Liver (tissue), 9 donors: ENCODE data around the gene TREML2. TPM values are rescaled to one million over a fixed set of nuclear protein-coding genes. Genes with fewer than 3 reads are reported as not detected.

Experiments
- DNase-seq: peaks from one replicate; pipeline ENCODE4 v3.0.0-alpha.2; 2017; ENCODE audit warnings: low spot score
- H3K27ac ChIP-seq, 2 donors: one replicate each; pipeline ENCODE4 v1.7.0; 2013; ENCODE audit warnings: inconsistent platforms in 2 of 2, low read length in 2 of 2, control low read depth in 1 of 2, low read depth in 1 of 2, mild to moderate bottlenecking in 1 of 2
- H3K27me3 ChIP-seq, 4 donors: one replicate each; pipeline versions ENCODE4 v1.6.1 to v1.7.0; 2013; ENCODE audit warnings: low read length in 3 of 4, inconsistent platforms in 1 of 4, mild to moderate bottlenecking in 1 of 4, moderate library complexity in 1 of 4; ENCODE audit not compliant: control insufficient read depth in 4 of 4, insufficient read depth in 4 of 4
- H3K36me3 ChIP-seq, 4 donors: one replicate each; pipeline versions ENCODE4 v1.6.1 to v1.7.0; 2013; ENCODE audit warnings: low read length in 3 of 4, mild to moderate bottlenecking in 3 of 4, low read depth in 1 of 4, moderate library complexity in 1 of 4; ENCODE audit not compliant: control insufficient read depth in 4 of 4, insufficient read depth in 3 of 4
- H3K4me1 ChIP-seq, 4 donors: one replicate each; pipeline versions ENCODE4 v1.6.1 to v1.7.0; 2013; ENCODE audit warnings: low read length in 3 of 4, mild to moderate bottlenecking in 3 of 4, moderate library complexity in 1 of 4; ENCODE audit not compliant: control insufficient read depth in 4 of 4, insufficient read depth in 4 of 4
- H3K4me3 ChIP-seq, 3 donors: one replicate each; pipeline versions ENCODE4 v1.6.1 to v1.7.0; 2013; ENCODE audit warnings: low read length in 3 of 3, control low read depth in 1 of 3, low read depth in 1 of 3, mild to moderate bottlenecking in 1 of 3
- H3K9ac ChIP-seq, 2 donors: one replicate each; pipeline ENCODE4 v1.7.0; 2013; ENCODE audit warnings: low read length in 2 of 2, mild to moderate bottlenecking in 2 of 2, moderate library complexity in 2 of 2, control low read depth in 1 of 2, low read depth in 1 of 2
- H3K9me3 ChIP-seq, 4 donors: one replicate each; pipeline versions ENCODE4 v1.6.1 to v1.7.0; 2013; ENCODE audit warnings: low read length in 3 of 4; ENCODE audit not compliant: control insufficient read depth in 4 of 4
- ATF3 ChIP-seq: IDR thresholded peaks from 2 replicates; pipeline ENCODE4 v1.6.1; 2016; ENCODE audit warnings: antibody characterized with exemption
- EGR1 ChIP-seq, 2 donors: IDR thresholded peaks; 2 replicates each; pipeline ENCODE4 v1.6.1; 2016 to 2018; ENCODE audit warnings: antibody characterized with exemption in 2 of 2, low read depth in 2 of 2
- FOXA1 ChIP-seq: IDR thresholded peaks from 2 replicates; pipeline ENCODE4 v1.6.1; 2016; ENCODE audit warnings: antibody characterized with exemption
- GABPA ChIP-seq, 2 donors: IDR thresholded peaks in 1 of 2; conservative IDR thresholded peaks in 1 of 2; 2 replicates each; pipeline ENCODE4 v1.6.1; 2016; ENCODE audit warnings: antibody characterized with exemption in 2 of 2, mild to moderate bottlenecking in 1 of 2, moderate library complexity in 1 of 2
- MAX ChIP-seq: IDR thresholded peaks from 2 replicates; pipeline ENCODE4 v1.6.1; 2016; ENCODE audit warnings: antibody characterized with exemption
- NR2F2 ChIP-seq: IDR thresholded peaks from 2 replicates; pipeline ENCODE4 v1.6.1; 2016; ENCODE audit warnings: antibody characterized with exemption
- RAD21 ChIP-seq, 2 donors: IDR thresholded peaks; 2 replicates each; pipeline ENCODE4 v1.6.1; 2016; ENCODE audit warnings: antibody characterized with exemption in 2 of 2, mild to moderate bottlenecking in 2 of 2
- REST ChIP-seq: IDR thresholded peaks from 2 replicates; pipeline ENCODE4 v1.6.1; 2016; ENCODE audit warnings: antibody characterized with exemption, mild to moderate bottlenecking
- SP1 ChIP-seq: IDR thresholded peaks from 2 replicates; pipeline ENCODE4 v1.6.1; 2018; ENCODE audit warnings: antibody characterized with exemption, mild to moderate bottlenecking
- TAF1 ChIP-seq: conservative IDR thresholded peaks from 2 replicates; pipeline ENCODE4 v1.6.1; 2016; ENCODE audit warnings: antibody characterized with exemption, mild to moderate bottlenecking
- YY1 ChIP-seq: IDR thresholded peaks from 2 replicates; pipeline ENCODE4 v1.6.1; 2016; ENCODE audit warnings: antibody characterized with exemption, mild to moderate bottlenecking
- ZBTB33 ChIP-seq: IDR thresholded peaks from 2 replicates; pipeline ENCODE4 v1.6.1; 2016; ENCODE audit warnings: antibody characterized with exemption
- WGBS: extraction: QIAGEN DNeasy Blood & Tissue Kit; methylation state at CpG from one replicate; pipeline ENCODE4 v1.1.7; 2013; 5-methylcytosine and 5-hydroxymethylcytosine counted together
- polyA plus RNA-seq, 2 donors: library from polyadenylated mRNA; stranded (reverse) in 1 of 2; unstranded in 1 of 2; fragments of 200-250 nt in 1 of 2; fragments of >200 nt in 1 of 2; fragmentation: Nextera tagmentation in 1 of 2; extraction: Ambion mirVana in 1 of 2; gene quantifications; one replicate each; pipeline versions ENCODE4 v1.2.1 to v1.2.3, GENCODE V29; 2013 to 2015
- total RNA-seq, 2 donors: library from RNA; depleted of rRNA; stranded (reverse); fragments of >200 nt; gene quantifications; one replicate each; pipeline ENCODE4 v1.2.3, GENCODE V29; 2014
- donor health status: healthy.
- donor health status: healthy.
- donor health status: healthy.
- donor health status: healthy.
- donor health status: healthy.

Gene TREML2
- total and polyA plus RNA-seq, 4 donors: 0.03 to 9.8 (median 0.23) TPM

- no peak overlapping the region for H3K9ac ChIP-seq
- no peak overlapping the region for H3K4me3 ChIP-seq
- DNase-seq: no peak
- no peak for TF ChIP-seq REST
- peaks cover 0 to 7% (median 0%) of the 10 kb centered on the region in 4 donors for H3K9me3 ChIP-seq
- peaks cover 0 to 5% (median 0%) of the 10 kb centered on the region in 4 donors for H3K27me3 ChIP-seq
- no peaks in the 10 kb centered on the region for H3K36me3 ChIP-seq
- H3K27ac ChIP-seq: no peak overlapping the region
- 70% methylated on average over 5 of the region's 5 CpGs for WGBS
- no peaks in the 10 kb centered on the region for H3K4me1 ChIP-seq
Observed at GRCh38 chr6:41222513-41222912, 21.6 kb upstream of the TREML2 start.

- 63% methylated on average over 4 of the region's 4 CpGs for WGBS
- no peak overlapping the region for H3K4me3 ChIP-seq
- H3K27ac ChIP-seq: no peak overlapping the region
- no peaks in the 10 kb centered on the region for H3K36me3 ChIP-seq
- peaks cover 0 to 4% (median 0%) of the 10 kb centered on the region in 4 donors for H3K27me3 ChIP-seq
- DNase-seq: no peak
- H3K4me1 ChIP-seq: no peaks in the 10 kb centered on the region
- no peak overlapping the region for H3K9ac ChIP-seq
- no peak for TF ChIP-seq GABPA (IDR thresholded peaks at IDR 0.05 in 1 of 2, conservative IDR thresholded peaks at IDR 0.05 in 1 of 2)
- TF ChIP-seq ZBTB33: no peak
- TF ChIP-seq SP1: no peak
- no peak for TF ChIP-seq ATF3
- TF ChIP-seq NR2F2: no peak
- no peak for TF ChIP-seq MAX
- TF ChIP-seq RAD21 (IDR thresholded peaks at IDR 0.05): no peak
- TF ChIP-seq YY1: no peak
- H3K9me3 ChIP-seq: peaks cover 0 to 7% (median 0%) of the 10 kb centered on the region in 4 donors
Observed at GRCh38 chr6:41222045-41222444, 21.1 kb upstream of the TREML2 start.

- DNase-seq: no peak
- H3K9me3 ChIP-seq: peaks cover 0 to 9% (median 4%) of the 10 kb centered on the region in 4 donors
- no peaks in the 10 kb centered on the region for H3K36me3 ChIP-seq
- no peaks in the 10 kb centered on the region for H3K27me3 ChIP-seq
- H3K9ac ChIP-seq: no peak overlapping the region
- no peaks in the 10 kb centered on the region for H3K4me1 ChIP-seq
- 69% methylated on average over 5 of the region's 5 CpGs for WGBS
- H3K4me3 ChIP-seq: no peak overlapping the region
- H3K27ac ChIP-seq: no peak overlapping the region
- TF ChIP-seq TAF1: no peak
- no peak for TF ChIP-seq REST
- TF ChIP-seq FOXA1: no peak
- no peak for TF ChIP-seq ZBTB33
- no peak for TF ChIP-seq GABPA (IDR thresholded peaks at IDR 0.05 in 1 of 2, conservative IDR thresholded peaks at IDR 0.05 in 1 of 2)
- no peak for TF ChIP-seq MAX
- TF ChIP-seq EGR1 (IDR thresholded peaks at IDR 0.05; ENCODE audit: low read depth in 2 of 2): no peak
Observed at GRCh38 chr6:41216616-41217015, 15.7 kb upstream of the TREML2 start.
